KMS-11 (cell line): Measurements from ENCODE around the gene OSBPL3.

Source experiments
- H2AFZ ChIP-seq: fragments of 200-600 bp; sonication (generic); 2 replicates; pipeline ENCODE4 v1.6.1; 2016; ENCODE audit warnings: antibody characterized with exemption, mixed run types, low read depth
- H3K27ac ChIP-seq: fragments of 200-600 bp; sonication (generic); 2 replicates; pipeline ENCODE4 v1.6.1; 2016; ENCODE audit warnings: mild to moderate bottlenecking, mixed run types
- H3K27me3 ChIP-seq: fragments of 200-600 bp; sonication (generic); 2 replicates; pipeline ENCODE4 v1.6.1; 2017; ENCODE audit warnings: mild to moderate bottlenecking, low read depth, mixed run types, moderate library complexity; ENCODE audit not compliant: insufficient read depth
- H3K36me3 ChIP-seq: fragments of 200-600 bp; sonication (generic); 2 replicates; pipeline ENCODE4 v1.6.1; 2017; ENCODE audit warnings: mild to moderate bottlenecking, mixed run types; ENCODE audit not compliant: insufficient read depth
- H3K4me1 ChIP-seq: fragments of 200-600 bp; sonication (generic); 2 replicates; pipeline ENCODE4 v1.6.1; 2016; ENCODE audit warnings: mild to moderate bottlenecking, low read depth, mixed run types; ENCODE audit not compliant: poor library complexity, severe bottlenecking
- H3K4me2 ChIP-seq: fragments of 200-600 bp; sonication (generic); 2 replicates; pipeline ENCODE4 v1.7.0; 2016; ENCODE audit warnings: mild to moderate bottlenecking, mixed run types
- H3K4me3 ChIP-seq: fragments of 200-600 bp; sonication (generic); IDR thresholded peaks from 2 replicates; pipeline ENCODE4 v1.6.1; 2017; ENCODE audit warnings: low read depth, low read length, mixed read lengths; ENCODE audit not compliant: insufficient read depth
- H3K79me2 ChIP-seq: fragments of 200-600 bp; sonication (generic); 2 replicates; pipeline ENCODE4 v1.6.1; 2016; ENCODE audit warnings: low read depth, mixed run types; ENCODE audit not compliant: insufficient read depth
- H3K9ac ChIP-seq: fragments of 200-600 bp; sonication (generic); 2 replicates; pipeline ENCODE4 v1.6.1; 2016; ENCODE audit warnings: mild to moderate bottlenecking, mixed run types
- H4K20me1 ChIP-seq: fragments of 200-600 bp; sonication (generic); 2 replicates; pipeline ENCODE4 v1.6.1; 2016; ENCODE audit warnings: mild to moderate bottlenecking, mixed run types; ENCODE audit not compliant: insufficient read depth
- CTCF ChIP-seq: fragments of 200-600 bp; sonication (generic); conservative IDR thresholded peaks from 2 replicates; pipeline ENCODE4 v1.6.1; 2017; ENCODE audit warnings: low read depth, mild to moderate bottlenecking, antibody characterized with exemption, low read length, moderate library complexity, mixed read lengths

Gene OSBPL3

GRCh38 chr7:24829787-24830186 lies 150.2 kb downstream of the OSBPL3 start:
- no peak for TF ChIP-seq CTCF
- H4K20me1 ChIP-seq: no peaks in the 10 kb centered on the region
- H3K4me2 ChIP-seq: no peak overlapping the region
- no peak overlapping the region for H2AFZ ChIP-seq
- no peak overlapping the region for H3K27ac ChIP-seq
- peaks cover 22% of the 10 kb centered on the region for H3K4me1 ChIP-seq
- H3K9ac ChIP-seq: no peak overlapping the region
- H3K36me3 ChIP-seq: no peaks in the 10 kb centered on the region
- no peaks in the 10 kb centered on the region for H3K27me3 ChIP-seq
- no peaks in the 10 kb centered on the region for H3K79me2 ChIP-seq
- no peak overlapping the region for H3K4me3 ChIP-seq

- Histone ChIP-seq H3K36me3 (no peaks in the 10 kb centered on the region), H3K9ac (no peak overlapping the region), H3K4me3 (no peak overlapping the region), H4K20me1 (no peaks in the 10 kb centered on the region), H3K27me3 (no peaks in the 10 kb centered on the region), H3K27ac (no peak overlapping the region), H3K4me2 (no peak overlapping the region), H2AFZ (no peak overlapping the region), H3K4me1 (peaks cover 22% of the 10 kb centered on the region), H3K79me2 (no peaks in the 10 kb centered on the region)
- no peak for TF ChIP-seq CTCF
Measured at GRCh38 chr7:24828891-24829661, 150.9 kb downstream of the OSBPL3 start.

- no peak for TF ChIP-seq CTCF
- no peak overlapping the region for H2AFZ ChIP-seq
- H3K4me1 ChIP-seq: peaks cover 25% of the 10 kb centered on the region
- no peaks in the 10 kb centered on the region for H3K27me3 ChIP-seq
- H3K79me2 ChIP-seq: no peaks in the 10 kb centered on the region
- no peak overlapping the region for H3K4me2 ChIP-seq
- H4K20me1 ChIP-seq: no peaks in the 10 kb centered on the region
- H3K27ac ChIP-seq: no peak overlapping the region
- H3K9ac ChIP-seq: no peak overlapping the region
- no peak overlapping the region for H3K4me3 ChIP-seq
- no peaks in the 10 kb centered on the region for H3K36me3 ChIP-seq
Measured at GRCh38 chr7:24827589-24827988, 152.4 kb downstream of the OSBPL3 start.

GRCh38 chr7:24827027-24827426 lies 153.0 kb downstream of the OSBPL3 start:
- Histone ChIP-seq H3K4me1 (peaks cover 31% of the 10 kb centered on the region), H3K4me2 (no peak overlapping the region), H3K4me3 (no peak overlapping the region), H3K27ac (no peak overlapping the region), H3K9ac (no peak overlapping the region), H4K20me1 (no peaks in the 10 kb centered on the region), H3K79me2 (no peaks in the 10 kb centered on the region), H3K27me3 (no peaks in the 10 kb centered on the region), H2AFZ (no peak overlapping the region), H3K36me3 (no peaks in the 10 kb centered on the region)
- TF ChIP-seq CTCF: no peak
